Lung (tissue), 12 donors: Measurements from ENCODE around the gene PRXL2B. TPM values are rescaled to one million over a fixed set of nuclear protein-coding genes. Genes with fewer than 3 reads are reported as not detected.
"Not testable (repeated sequence)": the region's sequence is repeated elsewhere in the genome, so short reads cannot be mapped to it uniquely, and the experiment has no call there.

Experiments used
- ATAC-seq: fragments of 200-7000 bp; cut with Tn5 transposase; one replicate; pipeline ENCODE4 v1.9.1; 2020; ENCODE audit warnings: moderate number of reproducible peaks; ENCODE audit not compliant: insufficient read depth, low FRiP score
- DNase-seq, 3 donors: peaks; one replicate each; pipeline ENCODE4 v3.0.0-alpha.2; 2013 to 2017
- H3K27ac ChIP-seq, 2 donors: one replicate each; pipeline ENCODE4 v1.5.1; 2013; ENCODE audit warnings: mild to moderate bottlenecking in 2 of 2, moderate library complexity in 2 of 2, control low read depth in 1 of 2, inconsistent platforms in 1 of 2, low read depth in 1 of 2, low read length in 1 of 2
- H3K27me3 ChIP-seq, 3 donors: one replicate each; pipeline ENCODE4 v1.5.1; 2013; ENCODE audit warnings: low read length in 2 of 3; ENCODE audit not compliant: control insufficient read depth in 3 of 3, insufficient read depth in 3 of 3
- H3K36me3 ChIP-seq, 4 donors: one replicate each; pipeline ENCODE4 v1.5.1; 2013; ENCODE audit warnings: low read length in 4 of 4, mild to moderate bottlenecking in 1 of 4, moderate library complexity in 1 of 4; ENCODE audit not compliant: control insufficient read depth in 4 of 4, insufficient read depth in 4 of 4
- H3K4me1 ChIP-seq, 5 donors: one replicate each; pipeline ENCODE4 v1.5.1; 2013; ENCODE audit warnings: low read length in 5 of 5, mild to moderate bottlenecking in 2 of 5, moderate library complexity in 1 of 5; ENCODE audit not compliant: control insufficient read depth in 5 of 5, insufficient read depth in 5 of 5
- H3K4me3 ChIP-seq: one replicate; pipeline ENCODE4 v1.5.1; 2013; ENCODE audit warnings: mild to moderate bottlenecking, control low read depth, moderate library complexity
- H3K9ac ChIP-seq, 2 donors: one replicate each; pipeline ENCODE4 v1.5.1; 2013; ENCODE audit warnings: low read length in 2 of 2, control low read depth in 1 of 2; ENCODE audit not compliant: insufficient read depth in 1 of 2
- H3K9me3 ChIP-seq, 4 donors: one replicate each; pipeline ENCODE4 v1.5.1; 2013; ENCODE audit warnings: low read length in 3 of 4, mild to moderate bottlenecking in 1 of 4, moderate library complexity in 1 of 4; ENCODE audit not compliant: control insufficient read depth in 4 of 4, insufficient read depth in 3 of 4
- WGBS, 2 donors: extraction: QIAGEN DNeasy Blood & Tissue Kit; methylation state at CpG; one replicate each; pipeline ENCODE4 v1.1.7; 2013; 5-methylcytosine and 5-hydroxymethylcytosine counted together
- polyA plus RNA-seq, 2 donors: library from polyadenylated mRNA; stranded (reverse); fragments of 200-250 nt; gene quantifications; one replicate each; pipeline ENCODE4 v1.2.1, GENCODE V29; 2013
- total RNA-seq, 2 donors: library from RNA; depleted of rRNA in 1 of 2; stranded (reverse); fragments of >200 nt in 1 of 2; gene quantifications; one replicate each; pipeline ENCODE4 v1.2.1, GENCODE V29; 2014 to 2021
- TF ChIP-seq, protein P1 (sequence below): IDR thresholded peaks from 2 replicates; pipeline ENCODE4 v1.5.1; 2012; ENCODE audit warnings: mild to moderate bottlenecking; ENCODE audit errors: control extremely low read depth, extremely low read depth
- donor health status: control.
- donor health status: control.
- donor health status: Bipolar disorder and iron deficiency.
- donor health status: healthy.
- donor health status: DM: yes; HTN: yes; CAD: no.

PRXL2B gene
- total and polyA plus RNA-seq, 4 donors: 17.8 to 39.8 (median 27.0) TPM

DNA sequence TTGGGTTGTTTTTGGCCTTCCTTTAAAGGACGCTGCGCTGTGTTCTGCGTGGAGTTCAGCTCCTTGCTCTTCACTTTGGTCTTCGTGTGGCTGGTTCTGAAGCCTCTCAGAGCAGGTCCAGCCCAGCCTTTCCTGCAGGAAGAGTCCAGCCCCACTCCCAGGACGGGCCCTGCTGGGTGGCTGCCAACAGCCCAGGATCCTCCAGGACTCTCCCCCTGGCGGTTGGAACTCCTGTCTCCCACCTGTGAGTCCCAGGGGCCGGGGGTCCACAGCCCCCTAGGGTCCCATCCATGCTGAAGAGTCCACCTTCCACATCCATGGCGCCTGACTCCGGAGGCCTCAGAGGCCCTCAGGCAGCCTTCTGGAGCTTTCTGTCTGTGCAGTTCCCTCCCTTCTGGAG lies 35.0 kb upstream of the PRXL2B start:
- Histone ChIP-seq H3K27ac (peak overlapping the region; percentile 17 to 26), H3K4me1 (peaks cover 3 to 40% (median 22%) of the 10 kb centered on the region in 5 donors)
- not testable (repeated sequence) for H3K9ac ChIP-seq, H3K4me3 ChIP-seq, H3K9me3 ChIP-seq, DNase-seq, H3K36me3 ChIP-seq, H3K27me3 ChIP-seq, ATAC-seq
- 70 to 80% methylated on average over 9 of the region's 9 CpGs for WGBS, 2 donors

DNA sequence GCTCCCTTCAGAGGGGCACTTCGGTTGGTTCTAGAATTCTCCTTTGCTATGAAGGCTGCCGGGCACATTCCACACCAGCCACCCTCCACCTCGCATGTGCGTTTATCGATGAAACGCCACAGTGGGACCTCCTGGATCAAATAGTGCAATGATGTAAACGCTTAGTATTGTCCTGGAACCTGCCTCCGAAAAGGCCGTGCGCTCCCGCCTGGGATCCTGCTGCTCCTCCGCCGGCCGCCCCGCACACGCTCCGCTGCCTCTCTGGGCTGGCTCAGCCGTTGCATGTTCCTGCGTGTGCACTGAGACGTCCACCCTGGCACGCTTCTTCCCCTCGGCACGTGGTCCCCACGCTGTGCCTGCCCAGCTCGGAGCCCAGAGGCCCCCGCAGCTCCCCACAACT lies 34.4 kb upstream of the PRXL2B start:
- Histone ChIP-seq H3K4me1 (peaks cover 3 to 40% (median 21%) of the 10 kb centered on the region in 5 donors), H3K27ac (no peak overlapping the region), H3K27me3 (no peaks in the 10 kb centered on the region), H3K9me3 (no peaks in the 10 kb centered on the region), H3K4me3 (no peak overlapping the region), H3K9ac (no peak overlapping the region), H3K36me3 (no peaks in the 10 kb centered on the region)
- WGBS, 2 donors: 86 to 97% methylated on average over 23 to 26 of the region's 26 CpGs
- TF ChIP-seq, protein P1, sequence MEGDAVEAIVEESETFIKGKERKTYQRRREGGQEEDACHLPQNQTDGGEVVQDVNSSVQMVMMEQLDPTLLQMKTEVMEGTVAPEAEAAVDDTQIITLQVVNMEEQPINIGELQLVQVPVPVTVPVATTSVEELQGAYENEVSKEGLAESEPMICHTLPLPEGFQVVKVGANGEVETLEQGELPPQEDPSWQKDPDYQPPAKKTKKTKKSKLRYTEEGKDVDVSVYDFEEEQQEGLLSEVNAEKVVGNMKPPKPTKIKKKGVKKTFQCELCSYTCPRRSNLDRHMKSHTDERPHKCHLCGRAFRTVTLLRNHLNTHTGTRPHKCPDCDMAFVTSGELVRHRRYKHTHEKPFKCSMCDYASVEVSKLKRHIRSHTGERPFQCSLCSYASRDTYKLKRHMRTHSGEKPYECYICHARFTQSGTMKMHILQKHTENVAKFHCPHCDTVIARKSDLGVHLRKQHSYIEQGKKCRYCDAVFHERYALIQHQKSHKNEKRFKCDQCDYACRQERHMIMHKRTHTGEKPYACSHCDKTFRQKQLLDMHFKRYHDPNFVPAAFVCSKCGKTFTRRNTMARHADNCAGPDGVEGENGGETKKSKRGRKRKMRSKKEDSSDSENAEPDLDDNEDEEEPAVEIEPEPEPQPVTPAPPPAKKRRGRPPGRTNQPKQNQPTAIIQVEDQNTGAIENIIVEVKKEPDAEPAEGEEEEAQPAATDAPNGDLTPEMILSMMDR: no peak
- DNase-seq (no peak), ATAC-seq (no peak)

DNA sequence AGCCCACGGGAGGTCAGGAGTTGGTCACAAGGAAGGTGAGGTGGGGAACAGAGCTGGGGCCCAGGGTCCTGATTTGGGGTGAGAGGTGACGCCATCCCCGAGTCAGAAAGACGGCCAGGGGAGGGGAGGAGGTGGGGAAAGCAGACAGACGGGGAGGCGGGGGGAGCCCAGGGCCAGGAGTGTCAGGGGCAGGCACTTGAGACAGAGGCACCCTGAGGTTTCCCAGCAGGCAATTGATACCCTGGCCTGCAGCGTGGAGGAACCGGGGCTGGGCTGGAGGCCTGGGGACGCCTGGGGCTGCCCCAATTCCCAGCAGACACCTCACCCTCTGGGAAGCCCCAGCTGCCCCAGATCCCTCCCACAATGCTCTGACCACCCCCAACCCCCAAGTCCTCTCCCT lies 33.5 kb upstream of the PRXL2B start:
- not testable (repeated sequence) for H3K36me3 ChIP-seq, ATAC-seq, H3K27ac ChIP-seq, DNase-seq, H3K27me3 ChIP-seq, H3K4me3 ChIP-seq, H3K9ac ChIP-seq, H3K9me3 ChIP-seq
- H3K4me1 ChIP-seq: peaks cover 0 to 32% (median 22%) of the 10 kb centered on the region in 5 donors
- WGBS, 2 donors: 61 to 62% methylated on average over 6 to 9 of the region's 9 CpGs

DNA sequence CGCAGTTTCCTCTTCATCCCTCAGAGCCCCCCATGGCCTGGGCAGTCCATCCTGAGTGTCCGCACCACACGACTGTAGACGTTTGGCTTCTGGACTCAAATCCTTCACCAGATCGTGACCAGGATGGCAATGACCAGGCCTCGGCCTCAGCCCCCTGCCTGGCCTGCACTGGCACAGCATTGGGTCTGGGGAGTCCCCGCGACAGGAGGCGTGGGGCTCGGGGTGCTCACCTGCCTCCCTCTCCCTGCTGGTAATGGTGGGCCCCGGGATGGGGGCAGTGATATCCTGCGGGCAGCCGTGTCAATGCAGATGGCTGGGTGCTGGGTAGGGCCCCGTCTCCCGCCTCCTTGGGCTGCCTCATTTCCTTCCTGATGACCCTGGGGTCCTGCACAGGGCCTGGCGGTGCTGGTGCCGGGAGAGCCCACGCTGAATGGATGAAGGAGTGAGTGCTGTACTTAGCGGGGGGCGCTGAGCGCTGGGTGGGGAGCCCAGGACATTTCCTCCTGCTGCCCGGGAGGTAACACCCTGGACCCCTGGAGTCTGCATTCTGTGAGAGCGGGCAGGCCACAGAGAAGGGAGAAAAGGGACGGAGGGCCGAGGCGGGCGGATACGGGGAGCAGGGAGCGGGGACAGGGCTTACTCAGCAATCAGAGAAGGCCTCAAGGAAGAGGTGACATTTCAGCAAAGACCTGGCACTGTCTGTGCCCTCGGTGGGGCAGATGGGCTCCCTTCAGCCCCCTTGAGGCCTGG lies 32.5 kb upstream of the PRXL2B start:
- no peak overlapping the region for H3K9ac ChIP-seq
- H3K27me3 ChIP-seq: no peaks in the 10 kb centered on the region
- peaks cover 0 to 28% (median 16%) of the 10 kb centered on the region in 5 donors for H3K4me1 ChIP-seq
- no peak overlapping the region for H3K27ac ChIP-seq
- WGBS, 2 donors: 79 to 81% methylated on average over 29 to 30 of the region's 30 CpGs
- no peaks in the 10 kb centered on the region for H3K9me3 ChIP-seq
- DNase-seq (no peak), ATAC-seq (no peak)
- H3K36me3 ChIP-seq: peaks cover 0 to 9% (median 0%) of the 10 kb centered on the region in 4 donors
- H3K4me3 ChIP-seq: no peak overlapping the region
- TF ChIP-seq, protein P1: no peak
